Natural killer cell treated with Interleukin-12 subunit alpha and Interleukin-12 subunit beta and Interleukin-15 and Interleukin-18, amount 100 ng/mL, for 72 hours (primary cell): ENCODE results near the gene MPDZ. TPM values are rescaled to one million over a fixed set of nuclear protein-coding genes. Genes with fewer than 3 reads are reported as not detected.

Experiments
- ATAC-seq, 2 donors: fragments of 150-1000 bp; cut with Tn5 transposase in 1 of 2; sonication (Bioruptor Pico), chemical (Tn5 transposase) in 1 of 2; 2 replicates each; pipeline ENCODE4 v1.10.0; 2021
- DNase-seq: peaks from one replicate; pipeline ENCODE4 v3.0.0; 2022; ENCODE audit warnings: low spot score
- H3K27ac Mint-ChIP-seq, 2 donors: 1 replicate in 1 of 2; 2 replicates in 1 of 2; pipeline ENCODE4 v1.8.0; 2022; ENCODE audit warnings: mixed read lengths in 2 of 2, mild to moderate bottlenecking in 1 of 2, moderate library complexity in 1 of 2
- H3K27me3 Mint-ChIP-seq, 2 donors: 1 replicate in 1 of 2; 2 replicates in 1 of 2; pipeline ENCODE4 v1.8.0; 2022; ENCODE audit warnings: mixed read lengths in 2 of 2
- H3K36me3 Mint-ChIP-seq: one replicate; pipeline ENCODE4 v1.8.0; 2022; ENCODE audit warnings: mixed read lengths
- H3K4me1 Mint-ChIP-seq, 2 donors: 1 replicate in 1 of 2; 2 replicates in 1 of 2; pipeline ENCODE4 v1.8.0; 2022; ENCODE audit warnings: low read depth in 2 of 2, mixed read lengths in 2 of 2, mild to moderate bottlenecking in 1 of 2
- H3K4me3 Mint-ChIP-seq: one replicate; pipeline ENCODE4 v1.8.0; 2022; ENCODE audit warnings: mixed read lengths
- H3K9me3 Mint-ChIP-seq: 2 replicates; pipeline ENCODE4 v1.8.0; 2022; ENCODE audit warnings: mixed read lengths
- total RNA-seq, 2 donors: library from RNA; stranded (reverse); gene quantifications; one replicate each; pipeline ENCODE4 v1.2.3, GENCODE V29; 2022

Gene MPDZ
- total RNA-seq, 2 donors from 2014 or later = not detected

- ATAC-seq = no peak
- no peak for DNase-seq
- Mint-ChIP-seq H3K27ac (no peak overlapping the region), H3K4me3 (no peak overlapping the region), H3K4me1 (no peaks in the 10 kb centered on the region), H3K27me3 (no peaks in the 10 kb centered on the region), H3K9me3 (peaks cover 16% of the 10 kb centered on the region), H3K36me3 (peaks cover 9% of the 10 kb centered on the region)
Measured at GRCh38 chr9:13125261-13125660, 154.2 kb downstream of the MPDZ start.

- Mint-ChIP-seq H3K9me3 (peaks cover 14% of the 10 kb centered on the region), H3K27ac (no peak overlapping the region), H3K4me3 (no peak overlapping the region), H3K27me3 (no peaks in the 10 kb centered on the region), H3K4me1 (no peaks in the 10 kb centered on the region), H3K36me3 (peaks cover 5% of the 10 kb centered on the region)
- ATAC-seq = no peak
- no peak for DNase-seq
Measured at GRCh38 chr9:13122756-13123369, 156.6 kb downstream of the MPDZ start.

DNA sequence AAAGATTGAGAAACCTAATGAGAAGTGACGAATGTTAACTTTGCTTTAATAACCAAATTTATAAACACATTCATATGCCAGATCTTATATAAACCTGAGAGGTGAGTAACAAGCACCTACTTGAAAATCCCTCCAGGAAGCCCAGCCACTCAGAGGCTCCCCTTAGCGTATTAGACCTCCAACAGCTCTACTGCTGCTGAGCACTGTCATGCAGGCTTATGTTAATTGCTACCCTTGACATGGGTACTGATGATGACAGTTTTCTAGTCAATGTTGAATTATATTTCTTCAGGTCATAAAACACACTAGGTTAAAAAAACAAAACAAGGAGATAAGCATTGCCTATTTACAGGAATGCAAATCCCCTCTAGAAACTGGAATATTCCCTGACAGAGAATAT lies 161.2 kb downstream of the MPDZ start:
- H3K27me3 Mint-ChIP-seq = no peaks in the 10 kb centered on the region
- no peak overlapping the region for H3K27ac Mint-ChIP-seq
- DNase-seq (no peak), ATAC-seq (no peak)
- no peaks in the 10 kb centered on the region for H3K4me1 Mint-ChIP-seq
- no peak overlapping the region for H3K4me3 Mint-ChIP-seq
- H3K36me3 Mint-ChIP-seq = no peaks in the 10 kb centered on the region
- peaks cover 7% of the 10 kb centered on the region for H3K9me3 Mint-ChIP-seq

GRCh38 chr9:13116292-13116691 lies 163.2 kb downstream of the MPDZ start:
- H3K9me3 Mint-ChIP-seq = peaks cover 3% of the 10 kb centered on the region
- H3K27me3 Mint-ChIP-seq = no peaks in the 10 kb centered on the region
- DNase-seq = no peak
- no peak overlapping the region for H3K27ac Mint-ChIP-seq
- H3K4me3 Mint-ChIP-seq = no peak overlapping the region
- H3K36me3 Mint-ChIP-seq = no peaks in the 10 kb centered on the region
- H3K4me1 Mint-ChIP-seq = no peaks in the 10 kb centered on the region
- ATAC-seq = no peak

- Mint-ChIP-seq H3K9me3 (no peaks in the 10 kb centered on the region), H3K4me1 (no peaks in the 10 kb centered on the region), H3K27ac (no peak overlapping the region), H3K4me3 (no peak overlapping the region), H3K27me3 (no peaks in the 10 kb centered on the region), H3K36me3 (no peaks in the 10 kb centered on the region)
- ATAC-seq = no peak
- no peak for DNase-seq
Measured at GRCh38 chr9:13113751-13114150, 165.7 kb downstream of the MPDZ start.

DNA sequence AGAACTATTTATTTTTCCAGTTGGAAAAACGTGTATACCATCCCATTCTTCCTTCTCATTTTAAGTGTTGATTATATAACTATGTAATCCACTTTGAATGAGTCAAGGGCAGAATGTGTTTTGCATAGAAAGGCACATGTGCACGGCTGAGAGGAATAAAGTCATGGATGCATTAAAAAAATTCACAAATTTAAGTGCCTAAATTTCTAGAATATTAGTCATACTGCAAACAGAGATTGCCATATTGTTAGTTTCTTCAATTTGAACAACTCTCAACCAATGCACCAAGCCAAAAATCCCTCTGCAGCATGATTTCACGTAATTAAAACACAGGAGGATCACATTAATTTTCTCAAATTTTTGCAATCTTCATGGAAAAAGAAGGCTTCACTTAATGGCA lies 166.3 kb downstream of the MPDZ start:
- ATAC-seq = no peak
- Mint-ChIP-seq H3K27ac (no peak overlapping the region), H3K36me3 (no peaks in the 10 kb centered on the region), H3K4me3 (no peak overlapping the region), H3K27me3 (no peaks in the 10 kb centered on the region), H3K4me1 (no peaks in the 10 kb centered on the region), H3K9me3 (no peaks in the 10 kb centered on the region)
- DNase-seq = no peak

DNA sequence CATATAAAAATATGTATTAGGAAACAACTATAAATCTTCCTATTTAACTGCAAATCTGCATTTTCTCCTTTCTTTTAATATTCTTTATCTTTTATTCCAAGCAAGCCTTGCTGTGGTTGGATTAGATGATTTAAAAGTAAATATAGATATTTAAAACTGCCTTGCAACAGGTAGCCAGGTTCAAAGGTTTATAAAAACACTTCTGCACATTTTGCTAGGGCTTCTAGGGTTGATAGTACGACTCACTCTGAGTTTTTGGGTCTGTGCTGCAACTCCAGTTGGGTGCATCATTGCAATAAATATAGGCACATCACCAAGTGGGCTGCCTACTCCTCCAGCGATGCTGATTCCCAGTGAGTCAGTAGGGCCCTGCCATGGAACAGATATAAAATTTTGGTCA lies 167.7 kb downstream of the MPDZ start:
- Mint-ChIP-seq H3K4me3 (no peak overlapping the region), H3K36me3 (no peaks in the 10 kb centered on the region), H3K9me3 (peaks cover 4% of the 10 kb centered on the region), H3K27ac (no peak overlapping the region), H3K27me3 (no peaks in the 10 kb centered on the region), H3K4me1 (no peaks in the 10 kb centered on the region)
- DNase-seq = no peak
- ATAC-seq = no peak

GRCh38 chr9:13110766-13111417 lies 168.6 kb downstream of the MPDZ start:
- Mint-ChIP-seq H3K27me3 (no peaks in the 10 kb centered on the region), H3K9me3 (peaks cover 4% of the 10 kb centered on the region), H3K4me1 (no peaks in the 10 kb centered on the region), H3K4me3 (no peak overlapping the region), H3K27ac (no peak overlapping the region), H3K36me3 (no peaks in the 10 kb centered on the region)
- DNase-seq = no peak
- ATAC-seq = no peak

- Mint-ChIP-seq H3K36me3 (no peaks in the 10 kb centered on the region), H3K9me3 (peaks cover 4% of the 10 kb centered on the region), H3K27ac (no peak overlapping the region), H3K27me3 (no peaks in the 10 kb centered on the region), H3K4me3 (no peak overlapping the region), H3K4me1 (no peaks in the 10 kb centered on the region)
- ATAC-seq (no peak), DNase-seq (no peak)
Measured at GRCh38 chr9:13109781-13110180, 169.7 kb downstream of the MPDZ start.

DNA sequence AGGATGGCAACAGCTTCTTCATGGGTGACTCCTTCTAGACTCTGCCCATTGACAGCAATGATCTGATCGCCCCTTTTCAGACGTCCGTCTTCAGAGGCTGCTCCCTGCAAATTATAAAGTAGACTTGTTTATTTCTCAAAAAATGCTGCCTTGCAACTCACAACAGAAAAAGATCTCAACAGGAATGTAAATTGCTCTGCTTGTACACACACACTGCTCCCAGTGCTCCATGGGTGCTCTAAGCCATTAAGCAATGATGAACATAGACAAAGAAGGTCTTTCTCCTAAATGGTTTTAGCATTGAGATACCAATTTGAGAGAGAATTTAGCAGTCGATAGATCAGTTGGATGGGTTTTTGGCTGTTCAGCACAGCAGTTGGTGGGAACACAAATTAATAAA lies 172.5 kb downstream of the MPDZ start:
- H3K27me3 Mint-ChIP-seq = no peaks in the 10 kb centered on the region
- no peaks in the 10 kb centered on the region for H3K4me1 Mint-ChIP-seq
- H3K27ac Mint-ChIP-seq = no peak overlapping the region
- peaks cover 4% of the 10 kb centered on the region for H3K9me3 Mint-ChIP-seq
- no peak for DNase-seq
- no peaks in the 10 kb centered on the region for H3K36me3 Mint-ChIP-seq
- H3K4me3 Mint-ChIP-seq = no peak overlapping the region
- no peak for ATAC-seq

DNA sequence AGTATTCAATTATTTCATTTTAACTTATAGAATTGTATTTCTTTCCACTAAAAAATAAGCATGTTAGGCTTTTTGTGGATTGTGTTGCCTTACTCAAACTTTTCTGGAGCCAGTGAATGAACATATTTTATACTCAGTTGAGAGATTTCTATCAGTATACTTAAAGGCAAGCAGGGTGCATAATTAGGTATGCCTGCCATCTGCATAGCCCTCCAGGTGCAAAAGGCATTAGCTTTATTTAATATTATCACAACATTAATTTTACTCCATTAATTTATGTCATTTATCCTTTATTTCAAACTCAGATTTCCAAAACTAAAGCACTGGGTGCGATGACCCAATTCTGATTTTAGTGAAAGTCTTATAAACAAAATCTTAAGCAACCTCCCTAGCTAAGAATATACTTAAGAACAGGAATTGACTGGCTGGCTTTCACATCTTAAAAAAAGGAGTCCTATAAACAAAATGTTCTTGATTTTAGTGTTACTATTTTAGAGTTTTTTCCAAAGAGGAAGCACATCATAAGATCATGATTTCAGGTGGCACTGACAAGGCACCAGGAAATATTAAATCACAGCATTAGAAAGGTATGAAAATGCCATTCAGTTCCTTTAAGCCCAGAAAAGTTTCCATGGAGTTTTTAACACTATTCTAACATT lies 178.4 kb downstream of the MPDZ start:
- DNase-seq (no peak), ATAC-seq (no peak)
- no peaks in the 10 kb centered on the region for H3K36me3 Mint-ChIP-seq
- H3K4me1 Mint-ChIP-seq = no peaks in the 10 kb centered on the region
- H3K9me3 Mint-ChIP-seq = peaks cover 3% of the 10 kb centered on the region
- H3K27ac Mint-ChIP-seq = no peak overlapping the region
- no peak overlapping the region for H3K4me3 Mint-ChIP-seq
- no peaks in the 10 kb centered on the region for H3K27me3 Mint-ChIP-seq

- Mint-ChIP-seq H3K27me3 (no peaks in the 10 kb centered on the region), H3K4me3 (no peak overlapping the region), H3K27ac (no peak overlapping the region), H3K4me1 (no peaks in the 10 kb centered on the region), H3K9me3 (peaks cover 10% of the 10 kb centered on the region), H3K36me3 (no peaks in the 10 kb centered on the region)
- DNase-seq (no peak), ATAC-seq (no peak)
Measured at GRCh38 chr9:13095056-13095455, 184.4 kb downstream of the MPDZ start.

DNA sequence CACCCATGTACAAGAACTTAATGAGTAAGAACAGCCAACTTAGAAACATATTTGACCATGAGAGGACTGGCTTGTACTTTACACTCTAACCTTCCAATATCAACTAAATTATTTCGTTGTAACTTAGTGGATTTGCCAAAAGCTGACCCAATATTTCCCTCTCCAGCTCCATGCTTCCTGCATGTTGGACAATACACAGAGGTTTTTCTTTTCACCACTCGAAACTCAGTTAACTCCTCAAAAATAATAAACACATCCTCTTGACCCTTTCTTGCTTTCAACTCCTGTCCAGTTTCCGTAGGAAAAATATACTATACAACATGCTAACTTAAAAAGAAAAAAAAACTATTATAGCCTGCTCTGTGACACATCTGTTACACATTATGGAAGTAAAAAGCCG lies 188.9 kb downstream of the MPDZ start:
- no peak overlapping the region for H3K4me3 Mint-ChIP-seq
- H3K27ac Mint-ChIP-seq = no peak overlapping the region
- peaks cover 6% of the 10 kb centered on the region for H3K9me3 Mint-ChIP-seq
- H3K27me3 Mint-ChIP-seq = no peaks in the 10 kb centered on the region
- no peaks in the 10 kb centered on the region for H3K4me1 Mint-ChIP-seq
- no peaks in the 10 kb centered on the region for H3K36me3 Mint-ChIP-seq
- ATAC-seq (no peak), DNase-seq (no peak)

GRCh38 chr9:13089666-13090065 lies 189.8 kb downstream of the MPDZ start:
- Mint-ChIP-seq H3K27ac (no peak overlapping the region), H3K36me3 (no peaks in the 10 kb centered on the region), H3K4me1 (no peaks in the 10 kb centered on the region), H3K27me3 (no peaks in the 10 kb centered on the region), H3K9me3 (peaks cover 2% of the 10 kb centered on the region), H3K4me3 (no peak overlapping the region)
- DNase-seq = no peak
- ATAC-seq = no peak
